Retinal pigment epithelial cell (primary cell): ENCODE results near the gene RNGTT.

Source experiments
- DNase-seq: peaks from one replicate; pipeline ENCODE4 v3.0.0-alpha.2; 2010; ENCODE audit warnings: low read depth
- H3K4me3 ChIP-seq: 2 replicates; pipeline ENCODE4 v1.5.1; 2011; ENCODE audit warnings: mild to moderate bottlenecking, low read length, control low read depth, moderate library complexity
- TF ChIP-seq, protein P1 (sequence below): conservative IDR thresholded peaks from 2 replicates; pipeline ENCODE4 v1.5.1; 2011; ENCODE audit warnings: low read depth, low read length, control low read depth, inconsistent platforms

Gene RNGTT

GRCh38 chr6:88611721-88612120 lies 351.7 kb downstream of the RNGTT start:
- no peak for DNase-seq
- TF ChIP-seq, protein P1, sequence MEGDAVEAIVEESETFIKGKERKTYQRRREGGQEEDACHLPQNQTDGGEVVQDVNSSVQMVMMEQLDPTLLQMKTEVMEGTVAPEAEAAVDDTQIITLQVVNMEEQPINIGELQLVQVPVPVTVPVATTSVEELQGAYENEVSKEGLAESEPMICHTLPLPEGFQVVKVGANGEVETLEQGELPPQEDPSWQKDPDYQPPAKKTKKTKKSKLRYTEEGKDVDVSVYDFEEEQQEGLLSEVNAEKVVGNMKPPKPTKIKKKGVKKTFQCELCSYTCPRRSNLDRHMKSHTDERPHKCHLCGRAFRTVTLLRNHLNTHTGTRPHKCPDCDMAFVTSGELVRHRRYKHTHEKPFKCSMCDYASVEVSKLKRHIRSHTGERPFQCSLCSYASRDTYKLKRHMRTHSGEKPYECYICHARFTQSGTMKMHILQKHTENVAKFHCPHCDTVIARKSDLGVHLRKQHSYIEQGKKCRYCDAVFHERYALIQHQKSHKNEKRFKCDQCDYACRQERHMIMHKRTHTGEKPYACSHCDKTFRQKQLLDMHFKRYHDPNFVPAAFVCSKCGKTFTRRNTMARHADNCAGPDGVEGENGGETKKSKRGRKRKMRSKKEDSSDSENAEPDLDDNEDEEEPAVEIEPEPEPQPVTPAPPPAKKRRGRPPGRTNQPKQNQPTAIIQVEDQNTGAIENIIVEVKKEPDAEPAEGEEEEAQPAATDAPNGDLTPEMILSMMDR, result no peak
- no peak overlapping the region for H3K4me3 ChIP-seq

DNA sequence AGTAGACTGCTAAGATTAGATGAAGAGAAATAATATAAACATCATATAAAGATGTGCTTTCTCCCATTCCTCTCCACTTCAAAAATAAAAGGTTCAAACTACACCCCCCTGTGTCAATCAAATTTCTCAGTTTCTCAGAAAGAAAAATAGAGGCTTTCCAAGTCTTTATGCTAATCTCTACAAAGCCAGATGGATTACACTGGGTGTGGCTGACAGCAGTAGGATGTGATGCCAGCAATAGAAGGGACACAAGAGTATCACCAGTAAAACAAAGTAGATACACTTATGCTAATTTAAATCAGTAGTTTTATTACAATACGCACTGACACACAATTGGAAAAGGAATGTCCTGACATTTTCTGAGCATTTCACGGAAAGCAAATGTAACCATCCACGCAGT lies 353.4 kb downstream of the RNGTT start:
- TF ChIP-seq, protein P1, result no peak
- no peak overlapping the region for H3K4me3 ChIP-seq

GRCh38 chr6:88605271-88605670 lies 358.1 kb downstream of the RNGTT start:
- H3K4me3 ChIP-seq, result no peak overlapping the region
- DNase-seq, result no peak
- TF ChIP-seq, protein P1, result no peak

More for the DNA sequence above, 353.4 kb downstream of the RNGTT start:
- no peak for DNase-seq

- DNase-seq, result no peak
- no peak overlapping the region for H3K4me3 ChIP-seq
- TF ChIP-seq, protein P1, result no peak
Observed at GRCh38 chr6:88599571-88599970, 363.8 kb downstream of the RNGTT start.

GRCh38 chr6:88596801-88597200 lies 366.6 kb downstream of the RNGTT start:
- DNase-seq, result no peak
- TF ChIP-seq, protein P1, result no peak
- no peak overlapping the region for H3K4me3 ChIP-seq

DNA sequence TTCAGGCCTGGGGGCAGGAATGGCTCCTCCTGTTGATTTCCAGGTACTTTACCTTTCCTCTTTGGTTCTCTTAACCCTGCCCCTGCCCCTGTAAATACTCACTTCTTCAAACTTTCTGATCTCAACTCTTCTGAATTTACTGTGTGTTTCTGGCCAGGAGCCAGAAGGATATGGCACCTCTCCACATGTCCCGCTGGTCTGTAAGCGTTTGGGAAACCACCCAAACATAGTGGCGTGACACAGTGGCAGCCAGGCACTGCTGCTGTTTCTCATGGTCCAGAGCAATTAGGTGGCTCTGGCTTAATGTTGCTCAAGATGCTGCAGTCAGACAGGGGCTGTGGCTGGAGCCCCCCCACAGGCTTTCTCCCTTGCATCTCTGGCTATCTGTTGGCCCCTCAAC lies 374.5 kb downstream of the RNGTT start:
- TF ChIP-seq, protein P1, result no peak
- DNase-seq, result no peak
- no peak overlapping the region for H3K4me3 ChIP-seq

- DNase-seq, result no peak
- H3K4me3 ChIP-seq, result no peak overlapping the region
- TF ChIP-seq, protein P1, result no peak
Observed at GRCh38 chr6:88587150-88587520, 376.3 kb downstream of the RNGTT start.
